HG02938 (cell line): ENCODE data around the gene SLC31A1.

Source experiments
- ATAC-seq: cut with Tn5 transposase; IDR thresholded peaks from one replicate; pipeline ENCODE4 v1.9.1; 2021; ENCODE audit warnings: mild to moderate bottlenecking, moderate library complexity; ENCODE audit not compliant: unreplicated experiment

The SLC31A1 gene

GRCh38 chr9:113221003-113221799 lies at the start of gene SLC31A1, which contains the start of gene FKBP15:
Gene SLC31A1, plus strand, starts transcription at chr9:113221544. Its CDS starts 34,605 bp downstream, at chr9:113256149.
Gene FKBP15, minus strand, starts transcription at chr9:113221277. Its CDS starts 34 bp downstream, at chr9:113221243.
- ATAC-seq: peak; percentile 73

GRCh38 chr9:113173341-113173740 lies 48.0 kb upstream of the SLC31A1 start:
- no peak for ATAC-seq

- ATAC-seq: no peak
These were observed 44.5 kb upstream of the SLC31A1 start for GRCh38 chr9:113176803-113177202.

- no peak for ATAC-seq
These were observed 44.1 kb upstream of the SLC31A1 start for GRCh38 chr9:113177251-113177650.

- no peak for ATAC-seq
These were observed 43.3 kb upstream of the SLC31A1 start for GRCh38 chr9:113178087-113178486.

- ATAC-seq: no peak
These were observed 41.5 kb upstream of the SLC31A1 start for GRCh38 chr9:113179839-113180238.

- ATAC-seq: no peak
These were observed 40.2 kb upstream of the SLC31A1 start for GRCh38 chr9:113181165-113181564.

GRCh38 chr9:113183956-113184488 lies 37.3 kb upstream of the SLC31A1 start:
- no peak for ATAC-seq

GRCh38 chr9:113184539-113184938 lies 36.8 kb upstream of the SLC31A1 start:
- ATAC-seq: no peak

- no peak for ATAC-seq
These were observed 36.1 kb upstream of the SLC31A1 start for GRCh38 chr9:113185271-113185670.

- no peak for ATAC-seq
These were observed 35.1 kb upstream of the SLC31A1 start for GRCh38 chr9:113186137-113186755.

- ATAC-seq: no peak
These were observed 33.3 kb upstream of the SLC31A1 start for GRCh38 chr9:113187929-113188595.

- no peak for ATAC-seq
These were observed 28.9 kb upstream of the SLC31A1 start for GRCh38 chr9:113192455-113192854.

- no peak for ATAC-seq
These were observed 21.5 kb upstream of the SLC31A1 start for GRCh38 chr9:113199683-113200329.

GRCh38 chr9:113205432-113205831 lies 15.9 kb upstream of the SLC31A1 start:
- ATAC-seq: no peak

- no peak for ATAC-seq
These were observed 15.5 kb upstream of the SLC31A1 start for GRCh38 chr9:113205861-113206260.

GRCh38 chr9:113210815-113211214 lies 10.5 kb upstream of the SLC31A1 start:
- ATAC-seq: no peak

- no peak for ATAC-seq
These were observed 6.2 kb upstream of the SLC31A1 start for GRCh38 chr9:113215132-113215531.

- ATAC-seq: no peak
These were observed 4.9 kb upstream of the SLC31A1 start for GRCh38 chr9:113216406-113216805.

GRCh38 chr9:113219186-113219936 lies 2.0 kb upstream of the SLC31A1 start:
- ATAC-seq: peak; percentile 44
